Measurements from ENCODE around the gene ZNF580.

DNA sequence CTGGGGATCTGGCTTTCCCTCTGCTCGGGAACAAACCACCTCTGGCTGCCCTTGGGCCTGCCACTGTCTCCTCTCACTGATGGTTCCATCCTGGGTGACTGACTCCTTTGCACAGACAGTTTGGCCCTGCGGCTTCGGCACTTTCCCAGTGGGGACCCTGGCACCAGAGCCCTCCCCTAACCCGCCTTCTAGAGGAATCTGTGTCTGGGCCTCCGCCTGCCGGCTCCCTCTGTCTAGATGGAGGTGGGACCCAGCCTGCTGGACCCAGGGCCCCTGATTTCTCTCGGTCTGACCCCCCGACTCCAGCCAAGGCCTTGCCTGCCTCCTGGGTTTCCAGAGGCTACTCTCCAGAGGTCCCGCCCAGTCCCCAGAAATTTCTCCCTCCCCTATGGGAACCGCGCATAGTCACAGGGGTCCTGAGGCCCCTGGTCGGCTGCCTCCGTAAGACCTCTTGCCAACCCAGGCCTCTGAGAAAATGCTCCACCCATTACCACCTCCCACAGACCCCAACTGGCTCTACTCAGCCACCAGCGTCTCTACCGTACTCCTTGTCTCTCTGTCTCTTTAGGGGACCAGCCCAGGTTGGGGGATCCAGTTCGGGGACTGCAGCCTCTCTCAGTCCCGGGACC is 9.9 kb downstream of the ZNF580 start:
- TF ChIP-seq CGGBP1 (CRISPR knock-in tag; IDR thresholded peaks at IDR 0.05) (no peak), RBM14 (IDR thresholded peaks at IDR 0.05; ENCODE audit: borderline replicate concordance, insufficient read depth, low read depth, low read length) (no peak), CTCF (IDR thresholded peaks at IDR 0.05 in 2 of 3, conservative IDR thresholded peaks at IDR 0.05 in 1 of 3; ENCODE audit: insufficient read depth in 2 of 3, low read depth in 1 of 3, low read length in 3 of 3) (no peak)
